ENCODE measurements around the gene GPX2.

The GPX2 gene

DNA sequence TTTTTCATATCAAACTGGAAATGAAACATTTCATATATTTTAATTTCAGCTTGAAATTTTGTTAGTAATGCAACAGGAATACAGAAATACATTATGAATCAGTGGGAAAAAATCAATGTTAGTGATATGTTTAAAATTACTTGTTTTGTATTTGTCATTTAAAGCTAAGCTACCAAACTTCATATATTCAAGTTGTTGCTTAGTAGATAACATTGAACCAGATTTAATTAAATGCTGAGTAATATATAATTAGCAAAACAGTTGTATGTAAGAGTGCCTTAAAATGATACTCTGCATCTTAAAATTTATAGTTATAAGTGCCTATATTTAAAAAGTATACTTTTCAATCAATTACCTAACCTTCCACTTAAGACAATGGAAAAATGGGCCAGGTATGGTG is 23.3 kb downstream of the GPX2 start:
- Histone ChIP-seq H3K4me1 (ENCODE audit: insufficient read depth, low read length, poor library complexity, severe bottlenecking) (peaks cover 20% of the 10 kb centered on the region), H3K4me2 (ENCODE audit: low read depth, low read length, poor library complexity, severe bottlenecking) (no peak overlapping the region), H3K9me2 (replicated peaks; ENCODE audit: low read depth, low read length) (no peaks in the 10 kb centered on the region), H3K9ac (ENCODE audit: low read depth, low read length, poor library complexity, severe bottlenecking) (no peak overlapping the region), H3F3A (ENCODE audit: low read depth) (no peaks in the 10 kb centered on the region), H3K9me3 (ENCODE audit: insufficient read depth, low read depth, low read length) (no peaks in the 10 kb centered on the region), H2AFZ (ENCODE audit: low read length) (no peak overlapping the region), H4K20me1 (ENCODE audit: insufficient read depth, low read length, poor library complexity, severe bottlenecking) (peaks cover 11% of the 10 kb centered on the region), H3K79me2 (ENCODE audit: insufficient read depth, low read length) (peaks cover 41% of the 10 kb centered on the region), H3K4me3 (ENCODE audit: low read length, poor library complexity, severe bottlenecking) (no peak overlapping the region), H3K36me3 (ENCODE audit: insufficient read depth, low read length) (no peaks in the 10 kb centered on the region), H3K27me3 (ENCODE audit: insufficient read depth, low read length, poor library complexity, severe bottlenecking) (no peaks in the 10 kb centered on the region)
- TF ChIP-seq CTCF (conservative IDR thresholded peaks at IDR 0.05; ENCODE audit: low read length) (no peak), EZH2phosphoT487 (IDR thresholded peaks at IDR 0.05; ENCODE audit: borderline replicate concordance) (no peak)

- H3K9me3 ChIP-seq (ENCODE audit: insufficient read depth, low read depth, low read length), result no peaks in the 10 kb centered on the region
- H3K4me2 ChIP-seq (ENCODE audit: low read depth, low read length, poor library complexity, severe bottlenecking), result no peak overlapping the region
- H3K9ac ChIP-seq (ENCODE audit: low read depth, low read length, poor library complexity, severe bottlenecking), result no peak overlapping the region
- no peak overlapping the region for H2AFZ ChIP-seq (ENCODE audit: low read length)
- H3K4me3 ChIP-seq (ENCODE audit: low read length, poor library complexity, severe bottlenecking), result no peak overlapping the region
- no peaks in the 10 kb centered on the region for H3F3A ChIP-seq (ENCODE audit: low read depth)
- TF ChIP-seq EZH2phosphoT487 (IDR thresholded peaks at IDR 0.05; ENCODE audit: borderline replicate concordance), result no peak
- TF ChIP-seq CTCF (conservative IDR thresholded peaks at IDR 0.05; ENCODE audit: low read length), result no peak
- no peaks in the 10 kb centered on the region for H3K36me3 ChIP-seq (ENCODE audit: insufficient read depth, low read length)
- H3K9me2 ChIP-seq (replicated peaks; ENCODE audit: low read depth, low read length), result no peaks in the 10 kb centered on the region
- H4K20me1 ChIP-seq (ENCODE audit: insufficient read depth, low read length, poor library complexity, severe bottlenecking), result peaks cover 11% of the 10 kb centered on the region
- H3K79me2 ChIP-seq (ENCODE audit: insufficient read depth, low read length), result peaks cover 41% of the 10 kb centered on the region
- H3K27me3 ChIP-seq (ENCODE audit: insufficient read depth, low read length, poor library complexity, severe bottlenecking), result no peaks in the 10 kb centered on the region
- peaks cover 24% of the 10 kb centered on the region for H3K4me1 ChIP-seq (ENCODE audit: insufficient read depth, low read length, poor library complexity, severe bottlenecking)
Measured at GRCh38 chr14:64918216-64918615, 24.3 kb downstream of the GPX2 start.

GRCh38 chr14:64915797-64916196 is 26.7 kb downstream of the GPX2 start:
- no peaks in the 10 kb centered on the region for H3K9me3 ChIP-seq (ENCODE audit: insufficient read depth, low read depth, low read length)
- H4K20me1 ChIP-seq (ENCODE audit: insufficient read depth, low read length, poor library complexity, severe bottlenecking), result peaks cover 11% of the 10 kb centered on the region
- no peak for TF ChIP-seq EZH2phosphoT487 (IDR thresholded peaks at IDR 0.05; ENCODE audit: borderline replicate concordance)
- H3K36me3 ChIP-seq (ENCODE audit: insufficient read depth, low read length), result no peaks in the 10 kb centered on the region
- H3K9ac ChIP-seq (ENCODE audit: low read depth, low read length, poor library complexity, severe bottlenecking), result peak overlapping the region; percentile 93
- no peaks in the 10 kb centered on the region for H3K27me3 ChIP-seq (ENCODE audit: insufficient read depth, low read length, poor library complexity, severe bottlenecking)
- peaks cover 24% of the 10 kb centered on the region for H3K4me1 ChIP-seq (ENCODE audit: insufficient read depth, low read length, poor library complexity, severe bottlenecking)
- H3K9me2 ChIP-seq (replicated peaks; ENCODE audit: low read depth, low read length), result no peaks in the 10 kb centered on the region
- H3K4me3 ChIP-seq (ENCODE audit: low read length, poor library complexity, severe bottlenecking), result peak overlapping the region; percentile 93
- H3K4me2 ChIP-seq (ENCODE audit: low read depth, low read length, poor library complexity, severe bottlenecking), result peak overlapping the region; percentile 99
- H3K79me2 ChIP-seq (ENCODE audit: insufficient read depth, low read length), result peaks cover 41% of the 10 kb centered on the region
- no peak overlapping the region for H2AFZ ChIP-seq (ENCODE audit: low read length)
- peaks cover 3% of the 10 kb centered on the region; the same call in 1 of the 2 replicates for H3F3A ChIP-seq (ENCODE audit: low read depth)

GRCh38 chr14:64915029-64915424 is 27.5 kb downstream of the GPX2 start:
- peak overlapping the region; percentile 77; the same call in 1 of the 2 replicates for H2AFZ ChIP-seq (ENCODE audit: low read length)
- H3K9me2 ChIP-seq (replicated peaks; ENCODE audit: low read depth, low read length), result no peaks in the 10 kb centered on the region
- peaks cover 24% of the 10 kb centered on the region for H3K4me1 ChIP-seq (ENCODE audit: insufficient read depth, low read length, poor library complexity, severe bottlenecking)
- no peaks in the 10 kb centered on the region for H3K36me3 ChIP-seq (ENCODE audit: insufficient read depth, low read length)
- H3K9me3 ChIP-seq (ENCODE audit: insufficient read depth, low read depth, low read length), result no peaks in the 10 kb centered on the region
- no peaks in the 10 kb centered on the region for H3K27me3 ChIP-seq (ENCODE audit: insufficient read depth, low read length, poor library complexity, severe bottlenecking)
- peak overlapping the region; percentile 93 for H3K9ac ChIP-seq (ENCODE audit: low read depth, low read length, poor library complexity, severe bottlenecking)
- H4K20me1 ChIP-seq (ENCODE audit: insufficient read depth, low read length, poor library complexity, severe bottlenecking), result peaks cover 11% of the 10 kb centered on the region
- peaks cover 41% of the 10 kb centered on the region for H3K79me2 ChIP-seq (ENCODE audit: insufficient read depth, low read length)
- H3F3A ChIP-seq (ENCODE audit: low read depth), result peaks cover 3% of the 10 kb centered on the region; the same call in 1 of the 2 replicates
- TF ChIP-seq EZH2phosphoT487 (IDR thresholded peaks at IDR 0.05; ENCODE audit: borderline replicate concordance) (no peak), CTCF (conservative IDR thresholded peaks at IDR 0.05; ENCODE audit: low read length) (no peak)
- peak overlapping the region; percentile 93 for H3K4me3 ChIP-seq (ENCODE audit: low read length, poor library complexity, severe bottlenecking)
- peak overlapping the region; percentile 99 for H3K4me2 ChIP-seq (ENCODE audit: low read depth, low read length, poor library complexity, severe bottlenecking)
